ENCODE results near the gene NDUFAF4. TPM values are rescaled to one million over a fixed set of nuclear protein-coding genes. Genes with fewer than 3 reads are reported as not detected.

Gene NDUFAF4
- total RNA-seq, 2 donors from 2014 or later = 48.0 to 51.9 TPM

DNA sequence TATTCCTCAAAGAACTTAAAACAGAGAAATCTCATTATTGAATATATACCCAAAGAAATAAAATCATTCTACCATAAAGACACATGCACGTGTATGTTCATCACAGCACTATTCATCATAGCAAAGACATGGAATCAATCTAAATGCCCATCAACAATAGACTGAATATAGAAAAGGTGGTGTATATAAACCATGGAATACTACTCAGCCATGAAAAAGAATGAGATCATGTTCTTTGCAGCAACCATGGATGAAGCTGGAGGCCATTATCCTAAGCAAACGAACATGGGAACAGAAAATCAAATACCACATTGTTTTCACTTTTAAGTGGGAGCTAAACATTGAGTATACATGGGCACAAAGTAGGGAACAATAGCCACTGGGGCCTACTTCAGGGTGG lies 48.1 kb downstream of the NDUFAF4 start:
- Histone ChIP-seq H3K27ac (ENCODE audit: low read depth, low read length) (no peak overlapping the region), H3K27me3 (ENCODE audit: control insufficient read depth, insufficient read depth, low read length, poor library complexity, severe bottlenecking) (no peaks in the 10 kb centered on the region), H3K4me3 (ENCODE audit: low read length) (no peak overlapping the region), H3K36me3 (ENCODE audit: control insufficient read depth, insufficient read depth, low read length) (no peaks in the 10 kb centered on the region), H3K9me3 (ENCODE audit: control insufficient read depth, low read length) (no peaks in the 10 kb centered on the region), H3K9ac (ENCODE audit: extremely low read depth, low read length, poor library complexity, severe bottlenecking) (no peak overlapping the region), H3K4me1 (ENCODE audit: control insufficient read depth, insufficient read depth, low read length) (no peaks in the 10 kb centered on the region)
- peaks cover 23% of the 10 kb centered on the region for H3K9me3 Mint-ChIP-seq
- H3K27ac Mint-ChIP-seq = no peak overlapping the region
- 72% methylated on average over 2 of the region's 2 CpGs; no CpG with 5 or more reads in 1 of the 2 experiments for WGBS, 2 experiments (ENCODE audit: insufficient coverage in 1 of 2, insufficient read length in 1 of 2)
- H3K27me3 Mint-ChIP-seq (ENCODE audit: insufficient read depth) = peaks cover 3% of the 10 kb centered on the region
- no peaks in the 10 kb centered on the region for H3K36me3 Mint-ChIP-seq (ENCODE audit: low read depth)
- no peak overlapping the region for H3K4me3 Mint-ChIP-seq
- TF ChIP-seq, protein P1, sequence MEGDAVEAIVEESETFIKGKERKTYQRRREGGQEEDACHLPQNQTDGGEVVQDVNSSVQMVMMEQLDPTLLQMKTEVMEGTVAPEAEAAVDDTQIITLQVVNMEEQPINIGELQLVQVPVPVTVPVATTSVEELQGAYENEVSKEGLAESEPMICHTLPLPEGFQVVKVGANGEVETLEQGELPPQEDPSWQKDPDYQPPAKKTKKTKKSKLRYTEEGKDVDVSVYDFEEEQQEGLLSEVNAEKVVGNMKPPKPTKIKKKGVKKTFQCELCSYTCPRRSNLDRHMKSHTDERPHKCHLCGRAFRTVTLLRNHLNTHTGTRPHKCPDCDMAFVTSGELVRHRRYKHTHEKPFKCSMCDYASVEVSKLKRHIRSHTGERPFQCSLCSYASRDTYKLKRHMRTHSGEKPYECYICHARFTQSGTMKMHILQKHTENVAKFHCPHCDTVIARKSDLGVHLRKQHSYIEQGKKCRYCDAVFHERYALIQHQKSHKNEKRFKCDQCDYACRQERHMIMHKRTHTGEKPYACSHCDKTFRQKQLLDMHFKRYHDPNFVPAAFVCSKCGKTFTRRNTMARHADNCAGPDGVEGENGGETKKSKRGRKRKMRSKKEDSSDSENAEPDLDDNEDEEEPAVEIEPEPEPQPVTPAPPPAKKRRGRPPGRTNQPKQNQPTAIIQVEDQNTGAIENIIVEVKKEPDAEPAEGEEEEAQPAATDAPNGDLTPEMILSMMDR (conservative IDR thresholded peaks at IDR 0.05) = no peak
- no peaks in the 10 kb centered on the region for H3K4me1 Mint-ChIP-seq
- no peak for DNase-seq

DNA sequence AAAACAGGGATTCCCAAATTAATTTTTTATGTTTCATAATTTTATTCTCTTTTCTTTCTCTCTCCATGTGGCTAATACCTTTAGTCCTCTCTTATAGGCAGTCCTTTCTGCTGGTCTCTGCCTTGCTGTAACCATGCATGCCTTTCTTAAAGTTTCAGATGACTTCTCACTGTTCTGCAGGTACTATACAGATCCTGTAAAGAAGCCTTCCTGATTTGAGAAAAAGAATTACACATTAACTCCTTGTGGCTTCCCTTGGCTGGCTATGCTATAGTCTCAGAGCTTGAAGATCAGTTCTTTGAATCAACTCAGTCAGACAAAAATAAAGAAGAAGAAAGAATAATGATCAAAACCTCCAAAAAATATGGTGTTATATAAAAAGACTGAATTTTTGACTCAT lies 53.2 kb downstream of the NDUFAF4 start:
- H3K36me3 ChIP-seq (ENCODE audit: control insufficient read depth, insufficient read depth, low read length) = no peaks in the 10 kb centered on the region
- DNase-seq = no peak
- H3K9me3 ChIP-seq (ENCODE audit: control insufficient read depth, low read length) = no peaks in the 10 kb centered on the region
- no peak overlapping the region for H3K27ac ChIP-seq (ENCODE audit: low read depth, low read length)
- no peaks in the 10 kb centered on the region for H3K4me1 ChIP-seq (ENCODE audit: control insufficient read depth, insufficient read depth, low read length)
- Mint-ChIP-seq H3K27ac (no peak overlapping the region), H3K27me3 (ENCODE audit: insufficient read depth) (peaks cover 3% of the 10 kb centered on the region), H3K36me3 (ENCODE audit: low read depth) (no peaks in the 10 kb centered on the region), H3K4me1 (peaks cover 2% of the 10 kb centered on the region), H3K4me3 (no peak overlapping the region), H3K9me3 (peaks cover 7% of the 10 kb centered on the region)
- no peaks in the 10 kb centered on the region for H3K27me3 ChIP-seq (ENCODE audit: control insufficient read depth, insufficient read depth, low read length, poor library complexity, severe bottlenecking)
- no peak overlapping the region for H3K9ac ChIP-seq (ENCODE audit: extremely low read depth, low read length, poor library complexity, severe bottlenecking)
- H3K4me3 ChIP-seq (ENCODE audit: low read length) = no peak overlapping the region
- TF ChIP-seq, protein P1 (conservative IDR thresholded peaks at IDR 0.05) = no peak

DNA sequence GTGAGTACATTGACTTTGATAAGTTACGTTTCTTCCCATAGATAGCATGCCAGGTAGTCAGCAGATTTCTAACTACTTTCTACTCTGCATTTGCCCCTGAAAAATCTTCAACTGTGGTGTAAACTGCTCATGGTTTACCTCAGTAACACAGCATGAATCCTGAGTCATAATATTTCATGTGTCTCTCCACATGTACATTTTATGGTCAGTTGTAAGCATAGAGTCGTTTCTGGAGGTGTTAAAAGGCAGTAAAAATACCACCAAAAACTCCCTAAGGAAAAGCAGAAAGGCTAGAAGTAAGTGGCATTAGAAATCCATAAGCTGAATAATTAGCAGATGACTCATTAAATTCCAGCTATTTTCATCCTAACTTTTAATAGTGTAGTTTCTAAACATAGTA lies 56.3 kb downstream of the NDUFAF4 start:
- Histone ChIP-seq H3K4me3 (ENCODE audit: low read length) (no peak overlapping the region), H3K36me3 (ENCODE audit: control insufficient read depth, insufficient read depth, low read length) (no peaks in the 10 kb centered on the region), H3K4me1 (ENCODE audit: control insufficient read depth, insufficient read depth, low read length) (no peaks in the 10 kb centered on the region), H3K9me3 (ENCODE audit: control insufficient read depth, low read length) (no peaks in the 10 kb centered on the region), H3K27ac (ENCODE audit: low read depth, low read length) (no peak overlapping the region), H3K9ac (ENCODE audit: extremely low read depth, low read length, poor library complexity, severe bottlenecking) (no peak overlapping the region), H3K27me3 (ENCODE audit: control insufficient read depth, insufficient read depth, low read length, poor library complexity, severe bottlenecking) (peaks cover 13% of the 10 kb centered on the region)
- no peaks in the 10 kb centered on the region for H3K9me3 Mint-ChIP-seq
- 78 to 89% methylated on average over 1 to 2 of the region's 2 CpGs for WGBS, 2 experiments (ENCODE audit: insufficient coverage in 1 of 2, insufficient read length in 1 of 2)
- DNase-seq = no peak
- peaks cover 21% of the 10 kb centered on the region for H3K27me3 Mint-ChIP-seq (ENCODE audit: insufficient read depth)
- peaks cover 4% of the 10 kb centered on the region for H3K4me1 Mint-ChIP-seq
- TF ChIP-seq, protein P1 (conservative IDR thresholded peaks at IDR 0.05) = no peak
- H3K4me3 Mint-ChIP-seq = no peak overlapping the region
- no peaks in the 10 kb centered on the region for H3K36me3 Mint-ChIP-seq (ENCODE audit: low read depth)
- no peak overlapping the region for H3K27ac Mint-ChIP-seq

Other genes starting within 250 kb of the NDUFAF4 start
- 1 to 10 TPM; 4.8 to 8.5 TPM for gene GPR63, start 60.4 kb downstream of the NDUFAF4 start, total RNA-seq
- 1 to 10 TPM in 1 of 2 donors, under 1 TPM in 1; 0.77 to 1.4 TPM for gene KLHL32, start 26.8 kb upstream of the NDUFAF4 start, total RNA-seq

Data from endodermal cell (in vitro differentiated cells).